A549 treated with GW870086 at 1 μM for 4 hours (cell line): Measurements from ENCODE around the gene HOXB3. TPM values are rescaled to one million over a fixed set of nuclear protein-coding genes. Genes with fewer than 3 reads are reported as not detected.

ENCODE experiments used
- total RNA-seq: library from RNA; stranded (reverse); fragments of 200-300 nt; extraction: Qiagen RNA extraction; gene quantifications from 5 replicates; pipeline ENCODE4 v1.2.3, GENCODE V29; 2022; ENCODE audit warnings: low read depth

HOXB3 gene
- total RNA-seq: 4.6 to 6.5 TPM (median 5.2 TPM) in 5 replicates

GRCh38 chr17:48589831-48590606, at the start of gene HOXB3:
Gene HOXB3 (minus strand): TSS chr17:48590241. CDS start chr17:48552474, 37,767 bp downstream.

GRCh38 chr17:48626245-48627117, 36.4 kb upstream of the HOXB3 start, which contains the start of gene HOXB9:
Gene HOXB9 (minus strand): TSS chr17:48626358. CDS start chr17:48626269, 89 bp downstream.

DNA sequence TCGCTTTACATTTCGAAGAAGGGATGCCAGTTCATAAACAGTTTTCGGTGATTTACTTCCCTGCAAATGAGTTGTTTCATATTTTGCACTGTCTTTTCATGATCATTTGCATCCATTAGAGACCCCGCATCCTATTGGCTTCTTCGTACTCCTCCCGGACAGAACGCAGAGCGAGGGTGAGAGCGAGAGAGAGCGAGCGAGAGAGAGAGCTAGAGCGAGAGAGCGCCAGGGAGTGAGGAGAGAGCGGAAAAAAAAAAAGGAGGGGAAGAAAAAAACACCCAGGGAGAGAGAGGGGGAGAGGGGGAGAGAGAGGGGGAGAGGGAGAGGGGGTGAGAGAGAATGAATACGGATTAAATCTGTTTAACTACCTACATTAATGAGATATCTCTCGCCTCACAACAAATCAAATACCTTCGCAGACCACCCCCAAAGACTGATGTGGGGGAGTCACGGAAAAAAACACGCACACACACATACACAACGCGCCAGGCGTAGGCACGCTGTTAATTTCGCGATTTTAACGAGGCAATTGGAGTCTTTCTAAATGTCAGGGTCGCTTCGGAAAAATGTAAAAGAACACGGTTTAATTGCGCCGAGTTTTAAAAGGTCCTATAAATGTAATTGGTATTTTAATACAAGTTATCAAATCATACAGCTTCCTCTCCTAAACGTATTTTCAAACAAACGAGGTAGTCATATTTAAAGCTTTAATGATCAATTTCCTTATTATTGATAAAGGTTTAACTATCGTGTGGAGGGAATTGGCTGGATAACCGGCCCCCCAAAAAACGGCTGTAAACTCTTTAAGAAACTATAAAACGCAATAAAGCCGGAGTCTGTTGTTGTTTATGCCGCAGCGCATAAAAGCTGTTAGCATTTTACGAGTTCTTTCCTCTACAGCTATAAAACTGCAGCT, 25.3 kb upstream of the HOXB3 start, which contains the start of gene HOXB8:
TSS of gene HOXB8 (minus strand) at position 246 of the 916 bp plus-strand sequence. CDS start 588 bp downstream, outside the sequence.

GRCh38 chr17:48610282-48611211, 20.5 kb upstream of the HOXB3 start, which contains the start of gene HOXB7:
Gene HOXB7 (minus strand): TSS chr17:48611017. CDS start chr17:48610918, 99 bp downstream.

GRCh38 chr17:48604770-48605329, 14.8 kb upstream of the HOXB3 start, which contains the start of gene HOXB6:
Gene HOXB6 (minus strand): TSS chr17:48604986. CDS start chr17:48598150, 6,836 bp downstream.

GRCh38 chr17:48593126-48593829, 3.2 kb upstream of the HOXB3 start, which contains the start of gene HOXB5:
Gene HOXB5 (minus strand): TSS chr17:48593779. CDS start chr17:48593682, 97 bp downstream.

DNA sequence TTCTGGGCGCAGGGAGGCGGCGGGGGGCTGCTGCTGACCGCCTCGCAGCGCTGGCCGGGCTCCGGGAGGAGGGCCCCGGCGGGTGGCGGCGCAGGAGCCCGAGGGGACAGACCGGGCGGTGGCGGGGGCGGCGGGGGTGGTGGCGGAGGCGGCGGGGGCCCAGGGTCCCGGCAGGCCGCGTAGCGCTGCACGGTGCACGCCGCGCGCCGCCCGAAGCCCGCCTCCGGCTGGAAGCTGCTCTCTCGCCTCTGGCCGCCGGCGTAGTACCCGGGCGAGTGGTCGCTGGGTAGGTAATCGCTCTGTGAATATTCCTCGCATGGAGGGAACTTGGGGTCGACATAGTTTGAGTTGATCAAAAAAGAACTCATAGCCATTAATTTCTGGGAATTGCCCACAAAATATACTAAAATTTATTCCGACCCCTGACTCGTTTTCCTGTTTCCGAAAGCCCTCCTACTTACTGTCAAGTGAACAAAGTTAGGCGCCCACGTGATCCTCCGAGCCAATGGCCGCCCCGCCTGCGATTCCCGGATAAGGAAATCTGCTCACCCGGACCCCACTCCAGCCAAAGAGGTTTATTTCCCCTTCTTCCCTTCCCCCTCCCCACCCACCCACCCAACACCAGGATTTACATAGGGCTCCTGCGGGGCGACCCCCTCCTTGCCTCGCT, 12.0 kb downstream of the HOXB3 start, which contains the start of gene HOXB4:
TSS of gene HOXB4 (minus strand) at position 405 of the 670 bp plus-strand sequence. CDS start at position 374, 31 bp downstream.

DNA sequence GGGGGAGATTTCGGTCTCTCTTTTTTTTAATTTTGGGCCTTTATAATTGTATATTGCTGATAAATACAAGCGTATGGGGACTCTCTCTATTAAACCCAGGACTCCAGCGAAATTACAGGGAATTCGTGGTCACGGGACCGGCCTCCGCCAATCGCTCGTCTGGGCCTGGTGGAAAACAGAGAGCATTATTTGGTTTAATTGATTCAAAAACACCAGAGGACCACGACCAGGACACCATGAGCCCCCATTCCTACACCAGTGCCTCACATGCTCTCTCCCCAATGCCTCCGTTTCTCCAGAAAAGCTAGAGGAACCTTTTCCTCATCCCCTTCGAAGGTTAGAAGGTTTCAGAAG, 45.0 kb downstream of the HOXB3 start, which contains the start of gene HOXB2:
TSS of gene HOXB2 (minus strand) at position 88 of the 354 bp plus-strand sequence. CDS start 198 bp downstream, outside the sequence.

DNA sequence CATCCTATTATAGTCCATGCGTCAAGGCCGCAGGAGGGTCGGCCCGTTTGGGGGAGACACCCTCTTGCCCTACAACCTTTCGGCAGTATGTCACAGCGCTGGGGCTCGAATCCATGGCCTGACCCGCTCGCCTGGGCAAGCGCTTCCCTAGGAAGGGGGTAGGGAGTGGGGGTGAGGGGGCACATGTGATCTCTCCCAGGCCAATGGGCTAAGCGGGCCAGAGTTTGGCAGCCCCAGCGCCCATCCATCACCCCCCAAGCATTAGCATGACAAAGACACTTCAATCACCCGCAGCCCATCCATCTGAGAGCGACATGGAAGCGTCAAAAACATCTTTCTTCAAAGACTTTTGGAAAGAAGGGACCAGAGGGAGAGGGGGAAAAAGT, 59.2 kb downstream of the HOXB3 start, which contains the start of gene HOXB1:
TSS of gene HOXB1 (minus strand) at position 125 of the 386 bp plus-strand sequence. CDS start at position 18, 107 bp downstream.

Other genes starting within 250 kb of the HOXB3 start
- not detected in 5 replicates for gene SKAP1, start 160.0 kb downstream of the HOXB3 start, total RNA-seq
- not detected in 5 replicates for gene HOXB1, start 59.2 kb downstream of the HOXB3 start, total RNA-seq
- gene HOXB2, start 45.1 kb downstream of the HOXB3 start, total RNA-seq: 0.32 to 1.0 TPM (median 0.43 TPM) in 5 replicates
- gene HOXB4, start 11.9 kb downstream of the HOXB3 start, total RNA-seq: 0.07 to 0.13 TPM (median 0.11 TPM) in 4 of 5 replicates, not detected in the other
- 1.7 to 2.5 TPM (median 2.2 TPM) in 5 replicates for gene HOXB5, start 3.5 kb upstream of the HOXB3 start, total RNA-seq
- gene HOXB6, start 14.7 kb upstream of the HOXB3 start, total RNA-seq: 3.5 to 6.3 TPM (median 5.4 TPM) in 5 replicates
- 29.6 to 32.2 TPM (median 30.8 TPM) in 5 replicates for gene HOXB7, start 20.8 kb upstream of the HOXB3 start, total RNA-seq
- gene HOXB8, start 25.1 kb upstream of the HOXB3 start, total RNA-seq: 6.9 to 8.8 TPM (median 8.2 TPM) in 5 replicates
- gene HOXB9, start 36.1 kb upstream of the HOXB3 start, total RNA-seq: 7.2 to 7.5 TPM (median 7.3 TPM) in 5 replicates
- gene PRAC1, start 132.3 kb upstream of the HOXB3 start, total RNA-seq: not detected in 5 replicates
- not detected in 5 replicates for gene PRAC2, start 132.9 kb upstream of the HOXB3 start, total RNA-seq
- 1.8 to 2.3 TPM (median 2.1 TPM) in 5 replicates for gene HOXB13, start 138.5 kb upstream of the HOXB3 start, total RNA-seq
- 0.74 to 1.3 TPM (median 0.95 TPM) in 5 replicates for gene TTLL6, start 227.0 kb upstream of the HOXB3 start, total RNA-seq
- 62.5 to 81.6 TPM (median 75.6 TPM) in 5 replicates for gene CALCOCO2, start 240.8 kb upstream of the HOXB3 start, total RNA-seq